GM21526 (cell line): ENCODE results near the gene PSMB5.

Experiments
- ATAC-seq: cut with Tn5 transposase; IDR thresholded peaks from one replicate; pipeline ENCODE4 v1.9.1; 2021; ENCODE audit warnings: moderate library complexity; ENCODE audit not compliant: unreplicated experiment, low FRiP score

The PSMB5 gene

GRCh38 chr14:23034498-23035302 lies at the start of gene PSMB5:
PSMB5 (minus strand) TSS chr14:23034900; CDS start chr14:23034881, 19 bp downstream.
- peak; percentile 86 for ATAC-seq

GRCh38 chr14:23080474-23080873 lies 45.8 kb upstream of the PSMB5 start:
- ATAC-seq: no peak

DNA sequence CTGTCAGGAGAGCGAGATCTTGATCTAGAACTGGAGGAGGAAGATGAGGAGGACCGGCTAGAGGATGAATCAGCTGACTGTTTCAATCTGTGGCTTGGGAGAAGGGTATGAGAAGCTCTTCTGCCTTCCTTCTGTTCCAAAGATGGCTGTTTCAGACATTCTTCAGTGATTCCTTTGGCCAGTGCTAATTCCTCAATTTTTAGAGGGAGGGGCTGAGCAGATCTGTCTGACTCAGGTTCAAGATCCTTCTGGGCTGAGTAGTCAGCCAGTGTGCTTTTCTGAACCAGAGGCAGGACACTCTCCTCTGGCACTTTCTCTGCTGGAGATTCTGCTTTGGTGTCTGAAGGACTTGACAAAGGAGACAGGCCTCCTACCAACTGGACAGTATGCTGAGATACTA lies 45.0 kb upstream of the PSMB5 start:
- ATAC-seq: no peak

- ATAC-seq: no peak
Observed at GRCh38 chr14:23078692-23079116, 44.0 kb upstream of the PSMB5 start.

DNA sequence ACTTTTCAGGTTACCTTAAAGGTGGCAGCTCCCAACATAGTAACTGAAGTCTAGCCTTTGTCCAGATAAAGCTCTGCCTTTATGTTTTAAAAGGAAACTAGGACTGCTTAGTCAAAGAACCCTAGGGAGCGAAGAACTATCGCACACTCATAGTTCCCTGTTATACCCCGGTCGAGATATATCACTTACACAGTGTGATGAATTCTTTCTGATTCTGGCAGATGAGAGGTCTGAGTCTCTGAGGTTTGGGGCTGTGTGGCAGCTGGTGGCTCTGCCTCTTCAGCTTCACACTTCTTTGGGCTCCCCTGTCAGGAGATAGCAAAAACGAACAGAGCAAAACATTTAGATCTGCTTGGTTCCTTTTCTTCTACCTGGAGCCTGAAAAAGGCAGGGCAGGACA lies 43.3 kb upstream of the PSMB5 start:
- ATAC-seq: no peak

DNA sequence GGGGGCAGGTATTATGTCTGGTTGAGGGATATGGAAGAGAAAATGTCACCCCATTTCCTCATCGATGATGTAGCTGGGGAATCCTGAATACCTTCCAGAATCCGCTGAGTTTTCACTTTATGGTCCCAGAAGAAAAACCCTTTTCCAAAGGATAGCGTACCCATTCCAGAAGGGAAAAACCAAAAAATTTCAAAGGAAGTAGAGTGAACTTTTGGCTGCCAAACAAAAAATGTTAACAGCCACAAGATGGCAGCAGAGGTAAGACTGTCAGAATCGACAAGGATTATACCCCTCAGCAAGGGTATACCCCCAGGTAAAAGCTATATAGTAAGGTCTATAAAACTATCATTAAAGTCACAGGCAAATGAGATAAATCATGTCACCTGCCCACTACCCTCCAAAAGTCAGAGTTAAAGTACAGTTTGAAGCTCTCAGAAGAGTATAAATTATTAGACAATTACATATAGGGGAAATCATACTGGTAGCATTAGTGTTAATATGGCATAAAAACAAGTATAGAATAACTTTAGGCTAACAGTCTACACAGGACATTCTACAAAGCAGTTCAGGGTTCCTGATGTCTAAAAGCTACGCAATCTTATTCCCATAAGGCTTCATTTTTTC lies 42.2 kb upstream of the PSMB5 start:
- no peak for ATAC-seq

- no peak for ATAC-seq
Observed at GRCh38 chr14:23074906-23075305, 40.2 kb upstream of the PSMB5 start.

DNA sequence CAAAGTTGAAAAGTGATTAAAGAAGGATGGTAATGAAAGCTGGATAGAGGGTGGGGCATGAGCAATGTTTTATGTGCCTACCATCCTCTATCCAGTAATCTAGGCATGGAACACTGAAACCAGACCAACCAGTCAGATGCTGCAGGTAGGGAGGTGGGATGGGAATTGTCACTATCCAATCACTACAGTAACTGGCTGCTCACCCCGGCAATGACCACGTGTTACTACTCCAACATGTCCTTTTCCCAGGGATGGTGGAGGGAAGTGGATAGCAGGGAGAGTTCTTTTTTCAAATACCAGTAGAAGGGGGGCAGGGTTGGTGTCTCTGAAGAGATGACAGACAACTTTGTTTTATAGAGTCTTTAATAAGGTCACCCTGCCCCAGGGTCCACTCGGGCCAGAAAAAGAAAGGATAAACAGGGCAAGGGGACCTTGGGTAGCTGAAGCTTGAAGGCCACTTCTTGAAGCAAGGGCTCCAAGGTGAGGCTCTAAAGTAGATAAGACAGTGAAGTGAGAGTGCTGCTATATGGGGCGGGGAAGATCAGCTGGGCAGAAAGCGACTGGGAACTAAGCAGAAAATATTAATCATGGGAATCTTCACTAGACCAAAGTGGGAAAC lies 37.3 kb upstream of the PSMB5 start:
- no peak for ATAC-seq

GRCh38 chr14:23071244-23071920 lies 36.7 kb upstream of the PSMB5 start:
- ATAC-seq: peak; percentile 70

DNA sequence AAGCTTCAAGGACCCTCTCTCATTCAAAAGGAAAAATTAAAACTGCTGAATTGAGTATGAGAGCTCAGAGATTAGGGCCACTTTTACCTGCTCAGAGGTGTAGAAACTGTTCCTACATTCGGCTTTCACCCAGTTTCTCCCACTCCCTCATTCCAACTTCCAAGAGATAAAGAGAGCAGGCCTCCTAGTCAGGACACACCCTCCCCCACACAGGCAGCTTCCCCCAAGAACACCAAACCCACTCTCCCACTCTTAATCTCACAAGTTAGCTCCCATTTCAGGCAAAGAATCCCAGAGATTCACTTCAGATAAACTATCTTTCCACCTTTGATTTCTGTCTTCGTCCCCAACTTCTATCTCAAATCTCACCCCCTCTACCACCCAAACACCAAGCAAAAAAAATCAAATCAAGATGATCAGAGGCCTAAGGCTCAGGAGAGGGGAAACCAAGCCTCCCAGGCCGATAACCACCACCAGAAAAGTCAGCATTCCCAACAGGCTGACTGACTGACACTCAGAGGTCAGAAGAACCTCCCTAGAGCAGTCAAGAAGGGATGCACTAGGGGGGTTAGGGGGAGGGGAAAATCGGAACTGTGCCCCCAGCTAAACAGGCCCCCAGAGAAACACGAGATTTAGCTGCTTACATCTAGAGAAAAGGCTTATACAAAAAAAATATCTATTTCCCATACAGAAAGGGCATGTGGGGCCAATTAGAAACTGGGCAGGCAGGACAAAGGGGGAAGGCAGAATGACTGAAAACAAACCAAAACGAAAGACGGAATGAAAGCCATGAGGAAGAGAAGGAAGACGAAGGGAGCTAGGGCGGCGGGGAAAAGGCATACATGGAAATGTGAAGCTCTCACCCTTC lies 35.8 kb upstream of the PSMB5 start:
- ATAC-seq: no peak

GRCh38 chr14:23069413-23069806 lies 34.7 kb upstream of the PSMB5 start:
- ATAC-seq: no peak

DNA sequence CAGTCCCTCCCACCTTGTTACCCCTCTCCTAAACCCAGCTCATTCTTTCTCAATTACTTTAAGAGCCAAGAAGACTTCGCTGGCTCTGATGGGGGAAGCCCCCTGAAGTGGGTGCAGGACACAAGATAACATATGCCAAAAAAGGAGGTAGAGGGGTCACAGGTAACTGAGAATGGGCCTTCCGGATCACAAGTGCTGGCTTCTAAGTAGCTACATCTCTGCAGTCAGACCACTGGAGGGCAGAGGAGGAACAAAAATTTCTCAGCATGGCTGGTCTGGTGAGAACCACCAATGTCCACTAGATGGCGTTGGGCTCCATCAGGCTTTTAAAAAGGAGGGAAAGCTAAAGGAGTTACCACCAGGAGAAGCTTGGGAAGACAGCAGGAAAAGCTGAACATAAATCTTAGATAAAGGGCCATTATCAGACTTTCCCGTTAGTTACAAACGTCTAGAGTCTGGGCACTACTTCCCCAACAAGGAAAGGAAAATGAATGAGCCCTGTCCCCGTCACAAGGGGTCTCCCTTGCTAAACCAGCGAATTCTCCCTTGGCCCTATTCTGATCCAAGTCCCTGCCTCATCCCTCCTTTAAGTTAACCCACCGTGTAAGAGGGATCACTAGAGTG lies 34.2 kb upstream of the PSMB5 start:
- ATAC-seq: no peak

- no peak for ATAC-seq
Observed at GRCh38 chr14:23067847-23068788, 33.4 kb upstream of the PSMB5 start.

DNA sequence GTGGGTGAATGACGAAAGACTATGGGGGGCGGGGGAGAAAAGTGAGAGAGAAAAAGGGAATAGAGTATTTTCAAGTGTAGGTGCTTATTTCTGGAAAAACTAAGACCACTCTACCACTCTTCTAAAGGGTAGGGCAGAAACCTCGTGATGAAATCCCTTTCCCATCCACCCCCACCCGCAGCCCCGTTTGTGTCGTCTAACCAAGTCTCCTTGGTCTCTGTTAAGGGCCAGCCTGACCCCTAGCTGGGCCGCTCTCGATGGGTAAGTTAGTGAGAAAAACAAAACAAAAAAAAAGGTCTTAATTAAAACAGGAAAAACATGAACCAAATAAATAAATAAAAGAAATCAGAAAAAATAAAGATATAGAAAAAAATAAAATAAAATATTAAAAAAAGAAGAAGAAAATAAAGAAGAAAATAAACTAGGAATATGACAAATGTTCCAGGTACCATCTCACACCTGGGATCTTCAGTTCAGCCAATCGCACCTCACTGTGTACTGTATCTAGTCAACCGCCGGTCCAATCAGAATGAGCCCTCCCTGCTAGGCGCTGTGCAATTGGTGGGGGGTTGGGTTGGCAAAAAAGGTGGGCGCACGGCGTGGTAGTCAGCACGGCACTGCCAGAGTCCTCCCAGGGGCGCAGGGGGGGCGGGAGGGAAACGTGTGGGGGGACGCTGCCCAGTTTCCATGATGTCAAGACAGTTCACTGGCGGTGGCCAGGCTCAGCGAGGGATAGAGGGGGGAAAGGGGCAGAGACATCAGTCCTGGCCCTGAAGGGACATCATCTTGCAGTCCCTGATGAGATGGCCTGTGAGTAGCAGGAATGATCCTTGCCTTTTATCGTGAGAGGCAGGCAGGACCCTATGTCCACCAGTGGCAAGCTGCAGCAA lies 32.4 kb upstream of the PSMB5 start:
- no peak for ATAC-seq

DNA sequence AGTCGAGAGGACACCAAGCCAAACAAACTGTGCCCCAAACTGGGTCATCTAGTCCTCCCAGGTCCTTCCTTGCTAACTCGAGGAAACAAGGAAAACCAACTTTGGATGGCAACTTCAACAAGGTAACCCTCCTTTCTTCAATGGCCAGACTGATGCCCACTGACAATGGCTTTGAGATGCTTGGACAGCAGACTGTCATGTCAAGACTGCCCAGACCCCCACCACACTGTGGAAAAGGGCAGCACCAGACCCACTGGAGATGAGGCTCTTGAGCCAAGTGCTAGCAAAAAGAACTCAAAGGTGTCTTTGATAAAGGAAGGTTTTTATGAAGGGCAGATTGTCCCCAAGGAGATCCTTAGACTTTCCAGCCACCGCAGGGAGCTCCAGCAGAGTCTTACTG lies 31.7 kb upstream of the PSMB5 start:
- ATAC-seq: no peak

DNA sequence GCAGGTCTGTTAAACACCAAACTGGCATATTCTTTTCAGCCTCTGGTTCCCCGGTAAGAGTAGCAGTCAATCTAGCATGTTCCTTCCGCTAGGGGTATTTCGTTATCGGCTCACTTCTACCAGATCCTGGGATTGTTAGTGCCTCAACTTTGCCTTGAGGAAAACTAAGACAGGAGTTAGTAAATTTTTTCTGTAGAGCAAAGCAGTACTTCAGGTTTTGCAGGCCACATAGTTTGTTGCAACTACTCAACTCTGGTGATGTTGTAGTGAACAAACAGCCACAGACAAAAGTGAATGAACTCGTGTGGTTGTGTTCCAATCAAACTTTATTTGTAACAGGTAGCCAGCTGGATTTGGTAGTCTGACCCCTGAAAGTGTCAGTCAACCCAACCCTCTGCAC lies 28.9 kb upstream of the PSMB5 start:
- no peak for ATAC-seq

DNA sequence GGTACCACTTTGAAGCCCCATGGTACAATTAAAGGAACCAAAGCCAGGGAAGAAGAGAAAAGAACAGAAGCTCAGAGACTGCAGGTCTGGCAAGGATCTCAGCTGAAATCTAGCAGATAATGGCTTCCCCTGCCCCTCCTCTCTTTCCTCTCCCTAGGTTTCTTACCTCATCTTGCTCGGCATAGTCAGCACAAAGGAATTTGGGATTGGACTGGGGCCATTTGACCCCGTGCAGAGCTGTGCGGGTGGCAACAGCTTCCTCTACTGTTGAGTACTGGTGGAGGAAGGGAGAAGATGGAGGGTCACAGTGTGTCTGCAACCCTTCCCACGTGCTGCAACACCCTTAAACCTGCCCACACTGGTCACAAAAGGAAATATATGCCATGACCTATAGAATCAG lies 27.3 kb upstream of the PSMB5 start:
- ATAC-seq: no peak
